ENCODE results near the gene TMEM234. TPM values are rescaled to one million over a fixed set of nuclear protein-coding genes. Genes with fewer than 3 reads are reported as not detected.

The TMEM234 gene
- total and polyA plus RNA-seq, 10 of the 15 experiments (the other 5 are each of a cell fraction or from before 2014, with no cell fraction given) = 2.9 to 10.9 (median 6.4) TPM

GRCh38 chr1:32179443-32180185, 42.5 kb downstream of the TMEM234 start, which contains the start of gene TXLNA (continued):
- 0 out of 2 replicates have a peak, but pooled peaks have one; percentile 4 for TF ChIP-seq PAX5 (IDR thresholded peaks at IDR 0.05; ENCODE audit: borderline replicate concordance, low read depth, low read length)
- TF ChIP-seq ELK1 (IDR thresholded peaks at IDR 0.05; ENCODE audit: low read depth, low read length) = peak; percentile 73
- TF ChIP-seq CEBPB (IDR thresholded peaks at IDR 0.05; ENCODE audit: borderline replicate concordance in 1 of 2, low read depth in 2 of 2, low read length in 2 of 2) = peak in 1 of 2 experiments; percentile 14; a peak in 1 of 4 replicates
- TF ChIP-seq CBFB (IDR thresholded peaks at IDR 0.05; ENCODE audit: low read depth) = peak; percentile 19
- peak; percentile 89 to 96; a peak in 3 of 4 replicates for TF ChIP-seq BHLHE40 (IDR thresholded peaks at IDR 0.05; ENCODE audit: borderline replicate concordance in 1 of 2, low read depth in 2 of 2, low read length in 1 of 2)
- no peak for TF ChIP-seq CTCF (IDR thresholded peaks at IDR 0.05 in 2 of 3, conservative IDR thresholded peaks at IDR 0.05 in 1 of 3; ENCODE audit: control insufficient read depth in 2 of 3, extremely low read depth in 1 of 3, insufficient read depth in 1 of 3, low read depth in 3 of 3, low read length in 3 of 3)
- peak; percentile 70; the same call in 1 of the 2 replicates for TF ChIP-seq ZNF592 (IDR thresholded peaks at IDR 0.05)

Measured in GM12878 (cell line).